Epithelial cell of proximal tubule (primary cell): ENCODE measurements around the gene GRK5. TPM values are rescaled to one million over a fixed set of nuclear protein-coding genes. Genes with fewer than 3 reads are reported as not detected.

Experiments
- DNase-seq: peaks from one replicate; pipeline ENCODE4 v3.0.0-alpha.2; 2011; ENCODE audit warnings: low read depth
- H3K4me3 ChIP-seq: 2 replicates; pipeline ENCODE4 v1.5.1; 2011; ENCODE audit warnings: low read depth, mild to moderate bottlenecking, low read length
- total RNA-seq: library from RNA; depleted of rRNA; stranded (reverse); fragments of >200 nt; gene quantifications from 2 replicates; pipeline ENCODE4 v1.2.3, GENCODE V29; 2015
- TF ChIP-seq, protein P1 (sequence below): conservative IDR thresholded peaks from 2 replicates; pipeline ENCODE4 v1.5.1; 2012; ENCODE audit warnings: low read depth, mild to moderate bottlenecking, low read length

Gene GRK5
- total RNA-seq, 1 donor from 2014 or later: 2.8 TPM

DNA sequence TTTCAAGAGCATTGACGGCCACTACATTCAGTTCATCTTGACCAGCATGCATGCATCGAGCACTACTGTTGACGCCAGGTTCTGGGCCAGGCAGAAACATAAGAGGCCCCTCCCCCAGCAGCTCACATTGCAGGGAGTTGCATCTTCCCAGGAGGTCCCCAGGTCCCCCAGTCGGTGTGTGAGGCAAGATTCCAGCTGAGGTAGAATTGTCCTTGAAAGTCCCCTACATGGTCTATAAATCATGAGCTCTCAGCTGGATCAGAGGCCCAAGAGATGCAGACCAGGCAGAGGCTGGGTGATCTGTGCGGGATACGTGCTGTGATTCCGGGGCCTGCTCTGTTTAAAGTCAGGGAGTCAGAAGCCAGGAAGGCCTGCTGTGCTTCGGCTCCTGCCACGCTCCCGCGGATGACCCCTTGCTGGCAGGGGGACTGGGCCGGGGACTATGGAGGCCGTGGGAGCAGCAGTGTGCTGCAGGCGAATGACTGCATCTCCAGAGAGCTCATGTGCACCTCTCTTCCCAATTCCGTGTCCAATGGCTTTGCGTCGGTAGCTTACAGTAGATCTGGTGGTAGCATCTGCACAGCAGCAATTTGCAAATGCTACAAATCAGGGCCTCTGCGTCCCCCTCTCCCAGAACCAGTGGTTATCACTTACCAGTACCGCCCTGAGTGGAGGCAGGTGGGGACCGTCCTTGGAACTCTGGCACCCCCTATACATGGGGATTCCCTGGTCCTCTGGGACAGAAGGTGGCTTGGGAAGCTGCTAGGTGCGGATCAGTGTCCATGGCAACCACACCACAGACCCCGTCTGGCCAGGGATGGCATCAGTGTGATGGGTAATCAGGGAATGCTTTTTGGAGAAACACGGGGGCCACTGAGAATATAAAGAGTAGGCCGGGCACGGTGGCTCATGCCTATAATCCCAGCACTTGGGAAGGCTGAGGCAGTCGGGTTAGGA is 241.5 kb downstream of the GRK5 start:
- no peak overlapping the region for H3K4me3 ChIP-seq
- TF ChIP-seq, protein P1, sequence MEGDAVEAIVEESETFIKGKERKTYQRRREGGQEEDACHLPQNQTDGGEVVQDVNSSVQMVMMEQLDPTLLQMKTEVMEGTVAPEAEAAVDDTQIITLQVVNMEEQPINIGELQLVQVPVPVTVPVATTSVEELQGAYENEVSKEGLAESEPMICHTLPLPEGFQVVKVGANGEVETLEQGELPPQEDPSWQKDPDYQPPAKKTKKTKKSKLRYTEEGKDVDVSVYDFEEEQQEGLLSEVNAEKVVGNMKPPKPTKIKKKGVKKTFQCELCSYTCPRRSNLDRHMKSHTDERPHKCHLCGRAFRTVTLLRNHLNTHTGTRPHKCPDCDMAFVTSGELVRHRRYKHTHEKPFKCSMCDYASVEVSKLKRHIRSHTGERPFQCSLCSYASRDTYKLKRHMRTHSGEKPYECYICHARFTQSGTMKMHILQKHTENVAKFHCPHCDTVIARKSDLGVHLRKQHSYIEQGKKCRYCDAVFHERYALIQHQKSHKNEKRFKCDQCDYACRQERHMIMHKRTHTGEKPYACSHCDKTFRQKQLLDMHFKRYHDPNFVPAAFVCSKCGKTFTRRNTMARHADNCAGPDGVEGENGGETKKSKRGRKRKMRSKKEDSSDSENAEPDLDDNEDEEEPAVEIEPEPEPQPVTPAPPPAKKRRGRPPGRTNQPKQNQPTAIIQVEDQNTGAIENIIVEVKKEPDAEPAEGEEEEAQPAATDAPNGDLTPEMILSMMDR: no peak
- DNase-seq: no peak

DNA sequence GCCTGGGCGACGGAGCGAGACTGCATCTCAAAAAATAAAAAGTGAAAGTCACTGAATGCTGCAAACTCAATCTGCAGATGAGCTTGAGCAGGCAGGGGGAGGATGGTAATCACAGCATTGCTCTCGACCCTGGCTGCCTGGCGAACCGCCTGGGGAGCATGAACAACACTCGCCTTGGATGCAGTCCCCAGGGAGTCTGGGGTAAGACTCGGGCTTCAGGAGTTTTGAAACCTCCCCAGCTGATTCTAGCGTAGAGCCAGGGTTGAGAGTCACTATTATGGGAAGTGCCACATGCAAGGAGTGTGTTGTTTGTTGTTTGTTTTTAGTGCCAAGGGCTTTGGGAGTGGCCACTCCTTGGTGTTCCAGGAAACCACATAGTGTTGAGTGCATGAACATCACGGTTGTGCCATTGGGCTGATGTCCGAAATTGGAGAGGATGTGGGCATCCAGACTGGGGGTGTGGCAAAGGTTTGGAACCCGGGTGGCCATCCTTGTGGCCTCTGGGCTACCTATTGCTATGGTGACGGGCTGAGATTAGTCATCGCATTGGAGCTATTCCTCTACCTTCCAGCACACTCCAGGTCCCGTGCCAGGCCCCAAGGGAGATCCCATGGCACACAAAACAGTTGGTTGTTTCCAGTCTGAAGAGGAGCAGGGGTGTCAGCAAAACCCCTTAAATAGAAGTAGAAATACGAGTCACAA is 242.5 kb downstream of the GRK5 start:
- no peak overlapping the region for H3K4me3 ChIP-seq

DNA sequence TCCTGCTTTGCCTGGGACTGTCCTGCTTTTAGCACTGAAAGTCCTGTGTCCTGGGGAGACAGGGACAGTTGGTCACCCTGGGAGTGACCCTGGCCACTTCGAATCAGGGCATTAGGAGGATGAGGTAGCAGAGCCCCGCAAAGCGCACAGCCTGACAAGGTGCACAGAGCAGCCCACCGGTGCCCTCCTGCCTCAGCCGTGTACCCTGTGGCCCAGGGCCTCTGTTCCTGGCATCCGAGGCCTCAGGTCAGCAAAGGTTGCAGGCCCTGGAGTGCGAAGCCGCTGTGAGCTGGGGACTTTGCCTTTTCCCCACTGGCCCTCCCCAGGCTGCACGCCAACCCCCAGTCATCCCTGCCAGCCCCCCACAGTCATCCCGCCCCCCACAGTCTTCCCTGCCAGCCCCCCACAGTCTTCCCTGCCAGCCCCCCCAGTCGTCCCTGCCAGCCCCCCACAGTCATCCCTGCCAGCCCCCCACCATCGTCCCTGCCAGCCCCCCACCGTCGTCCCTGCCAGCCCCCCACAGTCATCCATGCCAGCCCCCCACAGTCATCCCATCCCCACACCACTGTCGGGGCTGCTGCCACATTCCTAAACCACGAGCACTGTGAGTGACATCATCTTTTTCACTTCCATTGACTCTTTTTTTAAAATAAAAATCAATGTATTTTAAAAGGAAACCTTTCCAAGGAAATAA is 243.4 kb downstream of the GRK5 start:
- DNase-seq: no peak
- TF ChIP-seq, protein P1: no peak
- no peak overlapping the region for H3K4me3 ChIP-seq

More for the DNA sequence above, 242.5 kb downstream of the GRK5 start:
- DNase-seq: no peak
- TF ChIP-seq, protein P1: no peak

DNA sequence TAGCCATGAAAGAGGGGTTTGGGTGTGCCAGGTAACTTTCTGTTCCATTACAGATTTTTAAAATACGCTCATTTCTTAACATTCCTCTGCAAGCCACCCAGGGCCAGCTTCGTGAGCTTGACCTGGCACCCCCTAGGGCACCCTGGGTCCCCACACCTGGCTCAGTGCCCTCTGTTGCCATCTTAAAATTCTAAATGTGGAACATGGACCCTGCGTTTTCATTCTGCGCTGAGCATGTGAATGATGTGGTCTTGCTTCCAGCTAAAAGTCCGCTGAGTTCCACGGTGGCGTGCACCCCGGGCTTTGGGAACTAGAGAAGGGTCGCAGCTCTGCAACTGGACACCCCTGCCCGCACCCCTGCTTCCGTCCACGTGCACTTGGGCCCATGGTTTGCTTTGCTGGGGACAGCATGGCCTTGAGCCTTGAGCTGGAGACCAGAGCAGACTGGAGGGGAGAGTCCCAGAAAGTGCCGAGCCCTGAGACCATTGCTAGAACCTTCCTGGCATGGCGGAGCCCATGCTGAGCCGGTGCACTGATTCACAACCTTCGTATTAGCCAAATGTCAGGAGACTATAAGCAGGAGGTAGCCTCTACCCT is 244.0 kb downstream of the GRK5 start:
- H3K4me3 ChIP-seq: no peak overlapping the region
- no peak for DNase-seq
- TF ChIP-seq, protein P1: no peak

DNA sequence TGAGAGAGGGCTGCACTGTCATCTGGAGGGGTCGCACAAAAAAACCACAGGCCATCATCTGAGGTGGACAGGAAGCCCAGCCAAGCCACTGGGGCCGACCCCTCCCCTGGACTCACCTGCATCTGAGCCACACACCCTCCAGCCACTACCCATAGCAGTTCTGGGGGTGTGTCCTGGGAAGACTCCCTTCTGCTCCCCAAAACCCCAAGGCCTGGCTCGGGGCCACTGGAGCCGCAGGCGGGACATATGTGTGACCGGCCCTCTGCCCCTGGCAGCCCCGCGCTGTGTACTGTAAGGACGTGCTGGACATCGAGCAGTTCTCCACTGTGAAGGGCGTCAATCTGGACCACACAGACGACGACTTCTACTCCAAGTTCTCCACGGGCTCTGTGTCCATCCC is 245.0 kb downstream of the GRK5 start:
- TF ChIP-seq, protein P1: no peak
- no peak for DNase-seq
- H3K4me3 ChIP-seq: no peak overlapping the region

DNA sequence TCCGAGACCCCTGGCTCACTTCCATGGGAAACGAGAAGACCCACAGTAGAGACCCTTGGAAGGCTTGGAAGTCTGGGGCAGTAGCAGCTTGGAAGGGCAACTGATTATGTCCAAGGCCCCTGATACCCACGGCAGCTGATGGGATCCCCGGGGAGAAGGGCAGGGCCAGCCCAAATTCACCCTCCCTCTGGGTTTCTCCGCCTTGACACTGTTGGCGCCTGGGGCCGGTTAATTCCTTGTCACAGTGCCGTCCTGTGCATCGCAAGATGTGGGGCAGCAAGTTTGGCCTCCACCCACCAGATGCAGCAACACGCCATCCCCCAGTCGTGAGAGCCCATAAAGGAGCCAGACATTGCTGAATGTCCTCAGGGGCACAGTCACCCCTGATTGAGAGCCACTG is 245.9 kb downstream of the GRK5 start:
- TF ChIP-seq, protein P1: no peak
- DNase-seq: no peak
- H3K4me3 ChIP-seq: no peak overlapping the region
